SK-N-DZ (cell line): ENCODE data around the gene NTRK1.

Experiments
- DNase-seq: peaks from one replicate; pipeline ENCODE4 v3.0.0-alpha.2; 2015; ENCODE audit warnings: low spot score

NTRK1 gene

DNA sequence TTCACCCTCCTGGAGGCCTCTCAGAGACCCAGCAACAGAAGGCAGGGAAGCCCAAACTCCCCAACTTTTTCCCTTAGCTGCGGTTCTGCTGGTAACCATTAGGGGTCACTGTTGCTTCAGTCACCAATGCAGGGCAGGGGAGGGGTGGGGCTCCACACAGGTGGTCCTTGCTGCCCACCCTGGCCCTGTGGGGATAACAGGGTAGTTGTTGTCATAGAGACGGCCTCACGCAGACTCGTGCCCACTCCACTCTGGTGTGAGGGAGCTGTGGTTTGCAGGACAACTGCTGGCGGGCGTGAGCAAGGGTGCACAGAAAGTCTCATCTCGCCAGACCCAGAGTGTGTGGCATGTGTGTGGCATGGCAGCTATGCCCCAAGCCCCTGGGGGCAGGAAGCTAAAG is 21.7 kb upstream of the NTRK1 start:
- peak; percentile 55 for DNase-seq

DNA sequence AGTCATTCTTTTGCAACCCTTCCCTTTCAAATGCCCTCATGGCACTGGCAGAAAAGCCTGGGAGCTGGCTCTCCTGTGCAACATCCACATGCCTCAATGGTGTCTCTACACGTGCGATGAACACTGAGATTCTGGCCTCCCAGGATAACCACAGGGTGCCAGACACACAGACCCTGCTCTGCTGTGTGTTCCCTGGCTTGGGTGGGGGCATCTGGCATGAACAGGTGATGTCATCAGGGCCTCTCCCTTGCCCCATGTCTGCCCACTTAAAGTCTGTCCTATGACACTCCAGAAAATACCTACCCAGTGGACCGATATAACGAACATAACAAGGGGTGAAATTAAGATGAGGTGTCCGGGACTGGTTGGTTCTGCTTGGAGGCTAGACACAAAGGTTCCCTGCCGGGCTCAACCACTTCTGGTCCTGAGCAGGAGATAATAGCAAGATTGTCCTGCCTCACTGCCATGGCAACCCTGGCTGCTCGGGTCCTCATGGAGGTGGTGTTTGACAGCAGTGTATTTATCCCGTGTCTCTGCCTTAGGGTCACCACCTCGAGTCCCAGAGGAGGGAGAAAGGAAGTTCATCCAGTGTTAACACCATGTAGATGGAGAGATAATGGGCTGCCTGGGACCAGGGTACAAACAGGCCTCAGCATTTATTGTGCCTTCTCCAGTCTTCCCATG is 21.1 kb upstream of the NTRK1 start:
- peak; percentile 87 for DNase-seq

DNA sequence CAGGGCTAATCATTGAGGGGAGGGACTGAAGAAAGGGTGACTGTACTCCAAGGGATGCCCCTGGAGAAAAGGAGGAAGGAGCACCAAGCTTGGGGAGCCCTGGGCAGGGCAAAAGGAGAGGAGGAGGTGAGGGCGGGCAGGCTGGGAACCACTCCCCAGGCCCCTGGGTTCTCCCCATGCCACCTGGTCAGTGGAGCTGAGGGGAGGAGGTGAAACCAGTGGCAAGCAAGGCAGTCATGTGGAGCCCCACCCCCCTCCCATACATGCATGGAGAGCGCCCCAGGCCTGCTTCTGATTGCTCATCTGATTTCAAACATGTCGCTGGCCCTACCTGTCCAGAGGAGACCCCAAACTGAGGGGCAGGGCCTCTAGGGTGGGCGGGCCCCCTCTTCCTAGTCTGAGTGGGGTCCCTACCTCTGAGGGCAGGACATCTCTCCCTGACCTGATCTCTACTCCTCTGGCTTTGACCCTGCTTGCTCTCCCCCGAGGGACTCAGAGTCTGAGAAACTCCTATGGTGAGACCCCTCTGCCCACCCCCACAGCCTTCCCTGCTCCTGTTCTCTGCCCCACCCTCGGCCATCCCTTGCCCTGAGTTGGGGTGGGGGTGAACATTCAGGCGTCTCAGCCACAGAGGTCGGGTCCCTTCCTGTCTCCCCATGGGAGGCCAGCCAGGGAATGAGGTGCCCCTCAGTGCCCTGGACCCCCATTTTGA is 20.3 kb upstream of the NTRK1 start:
- no peak for DNase-seq

GRCh38 chr1:156840898-156841279 is 19.8 kb upstream of the NTRK1 start:
- no peak for DNase-seq

- no peak for DNase-seq
Measured at GRCh38 chr1:156841295-156841855, 19.3 kb upstream of the NTRK1 start.

- DNase-seq: no peak
Measured at GRCh38 chr1:156842618-156843300, 17.9 kb upstream of the NTRK1 start.

- DNase-seq: no peak
Measured at GRCh38 chr1:156844102-156844501, 16.6 kb upstream of the NTRK1 start.

GRCh38 chr1:156844638-156845037 is 16.0 kb upstream of the NTRK1 start:
- DNase-seq: no peak

DNA sequence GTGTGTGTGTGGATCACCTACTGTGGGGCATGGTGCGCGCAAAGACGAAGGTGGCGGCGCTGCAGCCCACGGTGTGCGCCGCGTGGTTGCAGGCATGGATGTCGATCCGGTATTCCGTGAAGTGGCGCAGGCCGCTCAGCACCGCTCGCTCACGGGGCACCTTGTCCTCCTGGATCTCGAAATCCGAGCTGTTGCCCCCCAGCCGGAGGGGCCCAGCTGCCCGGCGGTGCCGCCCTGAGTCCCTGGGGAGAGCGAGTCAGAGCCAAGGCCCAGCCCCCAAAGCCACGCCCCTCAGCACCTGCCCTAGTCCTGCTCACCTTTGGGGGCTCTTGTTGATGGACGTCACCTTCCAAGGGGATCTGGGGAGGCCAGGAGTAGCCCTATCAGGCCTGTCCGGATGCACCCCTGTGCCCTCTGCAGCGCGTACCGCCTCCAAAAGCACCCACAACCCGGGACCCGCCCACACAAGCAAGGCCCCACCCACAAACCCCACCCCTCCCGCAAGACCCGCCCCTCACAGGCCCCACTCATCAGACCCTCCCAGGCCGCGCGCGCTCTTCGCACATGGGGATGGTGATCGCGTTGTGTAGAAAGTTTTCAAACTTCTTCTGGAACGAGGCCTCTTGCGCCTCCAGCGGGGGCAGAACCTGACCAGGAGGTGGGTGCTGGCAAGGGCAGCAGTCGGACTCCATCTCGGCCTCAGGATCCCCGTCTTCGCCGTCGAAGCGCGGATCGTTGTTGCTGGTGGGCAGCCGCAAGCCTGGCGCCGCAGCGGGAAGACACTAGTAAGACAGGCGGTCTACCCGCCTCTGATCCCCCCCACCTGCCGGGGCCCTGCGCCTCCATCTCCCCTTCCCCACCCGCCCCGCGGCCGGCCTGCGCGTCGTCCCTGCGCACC is 15.4 kb upstream of the NTRK1 start:
- DNase-seq: no peak

GRCh38 chr1:156845953-156846545 is 14.6 kb upstream of the NTRK1 start:
- no peak for DNase-seq

- no peak for DNase-seq
Measured at GRCh38 chr1:156846643-156847042, 14.0 kb upstream of the NTRK1 start.

DNA sequence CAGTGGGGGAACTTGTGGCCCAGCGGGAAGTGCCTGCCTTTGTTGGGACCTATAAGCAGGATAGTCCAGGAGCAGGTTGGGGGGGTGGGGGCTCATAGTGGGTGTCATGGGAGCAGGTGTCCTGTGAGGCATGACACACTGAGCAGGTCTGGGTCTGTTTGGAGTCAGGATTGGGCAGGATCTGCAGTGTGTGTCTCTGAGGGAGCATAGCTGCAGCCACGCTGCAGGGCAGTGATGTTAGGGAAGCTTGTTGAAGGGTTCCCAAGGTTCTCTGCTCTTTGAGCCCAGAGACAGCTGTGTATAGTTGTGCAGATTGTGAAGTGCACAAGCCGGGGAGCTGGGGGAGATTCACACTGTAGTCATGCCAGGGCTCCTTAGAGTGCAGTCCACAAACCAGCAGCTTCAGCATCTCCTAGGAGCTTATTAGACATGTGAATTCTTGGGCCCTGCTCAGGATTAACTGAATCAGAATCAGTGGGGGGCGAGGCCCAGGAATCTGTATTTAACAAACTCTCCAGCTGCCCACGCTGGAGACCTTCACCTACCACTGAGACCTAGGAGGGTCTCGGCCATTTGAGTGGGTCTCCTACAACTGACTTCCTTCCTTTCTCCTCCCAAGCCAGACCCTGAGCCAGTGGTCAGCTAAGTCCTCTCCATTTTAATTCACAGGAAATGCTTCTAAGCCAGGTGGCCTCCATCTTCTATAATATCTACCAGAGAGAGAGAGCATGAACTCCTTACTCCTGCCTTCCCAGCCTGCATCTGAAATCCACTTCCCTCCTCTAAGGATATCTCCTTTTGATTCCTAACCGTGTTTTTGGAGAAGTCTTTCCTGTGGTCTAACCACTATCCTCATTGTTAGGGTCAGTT is 12.8 kb upstream of the NTRK1 start:
- DNase-seq: no peak

DNA sequence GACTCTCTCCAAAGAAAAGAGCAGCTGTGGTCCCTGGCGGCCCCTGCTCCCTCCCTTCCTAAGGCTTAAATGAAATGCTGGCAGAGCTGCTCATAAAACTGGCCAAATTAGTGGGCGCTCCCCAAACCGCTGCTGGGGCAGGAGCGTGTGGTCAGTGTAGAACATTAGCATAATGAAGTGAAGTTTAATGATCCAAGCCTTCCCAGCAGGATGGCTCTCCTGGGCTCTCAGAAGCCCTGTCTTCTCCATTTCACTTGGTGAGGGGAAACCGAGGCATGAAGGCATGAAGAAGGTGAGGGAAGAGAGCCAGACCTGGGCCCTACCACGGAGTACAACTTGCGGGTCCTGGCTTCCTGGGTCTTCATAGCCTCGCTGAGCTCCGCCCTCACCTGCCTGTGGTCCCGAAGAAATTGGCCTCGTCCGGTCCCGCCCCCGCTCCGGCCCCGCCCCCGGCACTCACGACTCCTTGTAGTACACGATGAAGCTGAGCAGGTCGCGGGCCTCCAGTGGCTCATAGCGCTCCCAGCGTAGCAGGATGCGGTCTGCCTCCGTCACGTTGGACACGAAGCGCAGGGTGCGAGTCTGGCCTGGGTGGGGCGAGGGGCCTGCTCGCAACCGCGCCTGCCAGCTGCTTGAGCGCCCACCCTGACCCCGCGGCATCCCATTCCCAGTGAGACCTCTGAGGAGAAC is 12.1 kb upstream of the NTRK1 start:
- no peak for DNase-seq

DNA sequence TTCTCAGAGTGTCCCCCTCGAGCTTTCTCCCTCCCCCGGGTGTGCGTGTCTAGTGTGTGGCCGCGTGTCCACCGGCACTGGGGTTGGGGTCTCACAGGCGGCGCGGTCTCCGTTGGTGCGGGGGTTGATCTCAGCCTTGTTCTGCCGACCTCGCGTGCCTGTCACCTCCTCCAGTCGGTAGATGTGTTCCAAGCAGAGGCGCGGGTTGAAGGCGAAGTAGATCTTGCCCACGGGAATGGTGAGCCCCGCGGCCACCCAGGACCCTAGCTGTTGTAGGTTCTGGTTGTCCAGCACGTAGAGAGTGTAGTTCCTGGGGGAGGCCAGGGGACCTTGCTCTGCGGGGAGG is 11.5 kb upstream of the NTRK1 start:
- no peak for DNase-seq

- no peak for DNase-seq
Measured at GRCh38 chr1:156851779-156852417, 8.8 kb upstream of the NTRK1 start.

GRCh38 chr1:156852418-156852874 is 8.2 kb upstream of the NTRK1 start:
- DNase-seq: peak; percentile 70

DNA sequence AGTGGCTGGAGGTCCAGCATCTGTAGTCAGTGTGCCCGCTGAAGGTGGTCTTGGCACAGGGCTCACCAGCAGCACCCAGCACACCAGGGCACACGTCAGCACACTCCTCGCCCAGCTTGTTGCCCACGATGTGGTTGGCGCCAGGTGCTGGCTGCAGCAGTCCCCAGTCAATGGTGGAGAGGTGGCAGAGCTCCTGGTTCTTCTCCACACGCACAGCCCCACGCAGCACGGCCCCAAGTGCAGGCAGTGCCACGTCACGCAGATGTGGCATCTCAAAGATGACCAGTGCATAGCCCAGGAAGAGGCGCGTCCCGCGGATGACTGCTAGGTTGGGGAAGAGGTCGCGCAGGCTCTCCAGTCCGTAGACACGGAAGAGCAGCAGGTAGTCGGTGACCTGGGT is 6.9 kb upstream of the NTRK1 start:
- no peak for DNase-seq

GRCh38 chr1:156854634-156855033 is 6.0 kb upstream of the NTRK1 start:
- DNase-seq: no peak

DNA sequence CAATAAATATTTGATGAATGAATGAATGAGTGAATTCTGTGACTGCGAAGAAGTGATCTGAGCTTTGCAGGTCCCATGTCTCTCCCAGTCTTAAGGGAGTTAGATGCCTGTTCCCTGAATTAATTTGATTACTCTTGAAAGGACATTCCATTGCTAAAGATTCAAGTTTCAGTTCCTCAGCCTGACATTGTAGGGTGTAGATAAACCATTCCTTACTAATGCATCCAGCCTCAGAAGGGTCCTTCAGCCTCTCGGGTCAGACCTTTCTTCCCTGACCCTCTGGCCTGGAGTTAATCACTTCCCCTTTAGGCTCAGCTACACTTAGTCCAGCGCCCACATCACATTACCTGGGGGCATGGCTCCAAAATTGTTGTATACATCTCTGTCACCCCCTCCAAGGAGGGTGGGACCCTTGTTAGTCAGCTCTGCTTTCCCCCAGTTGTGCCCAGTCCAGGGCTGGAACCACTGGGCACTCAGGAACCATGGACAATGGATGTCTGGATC is 4.3 kb upstream of the NTRK1 start:
- DNase-seq: no peak
